ENCODE measurements around the gene EFHC1.

The EFHC1 gene

DNA sequence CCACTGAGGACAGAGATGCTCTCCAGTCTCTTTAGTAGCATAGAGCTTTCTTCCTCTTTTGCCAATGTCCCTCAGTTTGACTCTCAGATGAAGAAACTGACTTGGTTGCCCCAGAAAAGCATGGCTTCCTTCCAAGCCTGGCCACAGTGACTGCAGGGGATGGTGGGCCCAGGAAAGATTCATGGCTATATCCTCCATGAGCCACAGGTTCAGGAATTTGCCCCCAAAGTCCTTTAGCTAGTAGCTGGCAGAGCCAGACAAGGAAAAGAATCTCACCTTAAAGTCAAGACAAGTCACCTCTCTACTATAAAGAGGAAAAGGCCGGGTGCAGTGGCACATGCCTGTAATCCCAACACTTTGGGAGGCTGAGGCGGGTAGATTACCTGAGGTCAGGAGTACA, 113.3 kb downstream of the EFHC1 start:
- no peak overlapping the region for H3K4me3 ChIP-seq (ENCODE audit: control insufficient read depth, low read depth, low read length)
- no peak for DNase-seq (ENCODE audit: low read depth)

GRCh38 chr6:52534363-52534762, 114.2 kb downstream of the EFHC1 start:
- no peak overlapping the region for H3K4me3 ChIP-seq (ENCODE audit: control insufficient read depth, low read depth, low read length)
- DNase-seq (ENCODE audit: low read depth): no peak
- TF ChIP-seq CTCF (conservative IDR thresholded peaks at IDR 0.05; ENCODE audit: control insufficient read depth, insufficient read depth, low read depth, low read length): no peak

More for the DNA sequence above, 113.3 kb downstream of the EFHC1 start:
- no peak for TF ChIP-seq CTCF (conservative IDR thresholded peaks at IDR 0.05; ENCODE audit: control insufficient read depth, insufficient read depth, low read depth, low read length)

- H3K4me3 ChIP-seq (ENCODE audit: control insufficient read depth, low read depth, low read length): no peak overlapping the region
- no peak for DNase-seq (ENCODE audit: low read depth)
- TF ChIP-seq CTCF (conservative IDR thresholded peaks at IDR 0.05; ENCODE audit: control insufficient read depth, insufficient read depth, low read depth, low read length): no peak
Observed at GRCh38 chr6:52534966-52535390, 114.8 kb downstream of the EFHC1 start.

DNA sequence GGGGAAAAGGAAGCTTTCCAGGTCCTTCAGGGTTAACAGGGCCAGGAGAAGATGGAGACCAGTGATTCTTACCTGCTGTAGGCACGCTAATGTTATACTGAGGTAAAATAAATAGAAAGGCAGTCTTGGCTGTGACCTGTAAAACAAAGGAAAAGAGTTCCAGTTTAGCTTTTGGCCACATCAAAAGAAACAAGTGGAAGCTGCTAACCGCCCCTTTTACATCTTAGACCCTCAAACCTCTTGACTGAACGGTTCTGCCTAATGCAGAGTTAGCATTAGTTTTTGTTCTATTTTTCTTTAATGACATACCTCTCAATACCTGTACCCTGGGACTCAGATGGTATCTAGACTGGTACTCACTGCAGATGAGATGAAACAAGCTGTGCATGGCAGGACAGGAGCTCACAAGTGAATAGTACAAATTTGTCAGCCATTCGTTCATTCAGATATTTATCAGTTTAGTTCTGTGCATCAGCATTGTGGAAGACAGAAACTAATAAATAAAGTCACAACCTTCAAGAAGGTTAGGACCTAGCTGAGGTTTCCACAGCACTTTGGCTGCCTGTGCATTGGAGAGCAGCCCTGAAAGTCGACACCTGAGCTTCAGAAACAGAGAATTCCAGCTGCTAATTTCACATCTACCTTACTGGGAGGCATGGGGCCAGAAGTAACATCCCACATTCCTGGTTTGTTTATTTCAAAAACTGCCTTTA, 115.7 kb downstream of the EFHC1 start:
- TF ChIP-seq CTCF (conservative IDR thresholded peaks at IDR 0.05; ENCODE audit: control insufficient read depth, insufficient read depth, low read depth, low read length): no peak
- DNase-seq (ENCODE audit: low read depth): no peak
- no peak overlapping the region for H3K4me3 ChIP-seq (ENCODE audit: control insufficient read depth, low read depth, low read length)

DNA sequence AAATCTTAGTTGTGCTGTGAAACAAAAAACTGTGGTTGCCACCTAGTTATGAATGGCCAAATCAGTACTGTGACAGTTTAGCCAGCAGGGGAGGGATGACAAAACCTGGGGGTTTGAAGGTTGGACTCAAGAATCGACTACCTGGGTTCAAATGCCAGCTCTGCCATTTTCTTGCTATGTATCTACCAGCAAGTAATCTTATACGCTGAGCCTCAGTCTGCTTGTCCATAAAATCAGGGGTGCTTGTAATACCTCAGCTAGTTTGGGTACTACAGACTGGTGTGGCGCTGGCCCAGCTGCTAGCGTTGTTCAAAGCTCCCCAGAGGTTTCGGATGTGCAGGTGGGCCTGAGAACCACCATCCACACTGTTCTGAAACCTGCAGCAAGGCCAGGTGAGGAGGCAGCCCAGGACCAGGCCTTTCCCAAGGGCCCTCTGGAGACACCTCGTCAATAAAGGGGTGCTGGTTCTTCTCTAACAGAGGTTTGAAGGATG, 116.3 kb downstream of the EFHC1 start:
- no peak for TF ChIP-seq CTCF (conservative IDR thresholded peaks at IDR 0.05; ENCODE audit: control insufficient read depth, insufficient read depth, low read depth, low read length)
- H3K4me3 ChIP-seq (ENCODE audit: control insufficient read depth, low read depth, low read length): no peak overlapping the region
- DNase-seq (ENCODE audit: low read depth): no peak

DNA sequence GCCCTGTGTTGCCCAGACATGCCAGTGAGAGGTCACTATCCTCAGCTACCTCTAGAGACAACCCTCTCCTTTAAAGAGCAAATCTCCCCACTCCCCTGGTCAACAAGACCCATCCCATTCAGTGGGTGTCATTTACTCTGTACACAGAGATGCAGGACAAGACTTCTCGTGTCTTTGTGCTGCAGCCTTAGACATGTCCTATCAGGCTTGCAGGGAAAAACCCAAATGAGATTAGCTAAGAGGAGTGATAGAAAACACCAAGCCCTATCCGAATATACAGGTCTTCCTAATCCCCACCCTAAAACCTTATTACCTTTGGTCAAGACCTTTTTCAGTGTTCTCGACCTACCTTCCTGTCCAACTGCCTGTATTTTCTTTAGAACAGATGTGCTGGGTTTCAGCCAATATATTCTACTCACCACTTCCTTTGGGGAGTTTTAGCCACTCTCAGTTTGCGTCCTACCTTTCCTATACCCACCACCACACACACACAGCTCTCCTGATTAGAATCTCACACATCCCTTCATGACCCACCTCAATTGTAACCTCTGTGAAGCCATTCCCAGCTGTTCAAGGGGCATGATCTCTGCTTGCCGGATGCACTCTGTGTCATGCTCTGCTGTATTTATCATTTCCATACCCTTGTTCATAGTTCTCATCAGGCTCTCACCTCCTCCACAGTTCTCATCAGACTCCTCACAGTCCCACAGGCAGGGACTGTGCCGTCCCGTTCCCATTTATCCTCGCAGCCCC, 117.0 kb downstream of the EFHC1 start:
- no peak for TF ChIP-seq CTCF (conservative IDR thresholded peaks at IDR 0.05; ENCODE audit: control insufficient read depth, insufficient read depth, low read depth, low read length)
- peak; percentile 80 for DNase-seq (ENCODE audit: low read depth)
- no peak overlapping the region for H3K4me3 ChIP-seq (ENCODE audit: control insufficient read depth, low read depth, low read length)
